GM12891 (cell line): ENCODE measurements around the gene FIGN.

Source experiments
- POLR2A ChIP-seq: IDR thresholded peaks from 2 replicates; pipeline ENCODE4 v1.6.1; 2011; ENCODE audit warnings: low read depth, low read length, control low read depth
- POLR2AphosphoS5 ChIP-seq: IDR thresholded peaks from 2 replicates; pipeline ENCODE4 v1.6.1; 2011; ENCODE audit warnings: low read depth, low read length, control low read depth
- TAF1 ChIP-seq: IDR thresholded peaks from 2 replicates; pipeline ENCODE4 v1.6.1; 2011; ENCODE audit warnings: low read depth, low read length, control low read depth

- no peak for TF ChIP-seq POLR2A
- no peak for TF ChIP-seq TAF1
- no peak for TF ChIP-seq POLR2AphosphoS5
Measured at GRCh38 chr2:163709270-163709669, 26.5 kb downstream of the FIGN start.
